Hepatocyte (in vitro differentiated cells): ENCODE data around the gene ILDR2.

Source experiments
- EZH2 ChIP-seq: fragments of 200-600 bp; sonication (generic); IDR thresholded peaks from 2 replicates; pipeline ENCODE4 v1.6.1; 2016; ENCODE audit warnings: antibody characterized with exemption, mild to moderate bottlenecking, borderline replicate concordance
- TF ChIP-seq, protein P1 (sequence below): fragments of 200-600 bp; sonication (generic); IDR thresholded peaks from 2 replicates; pipeline ENCODE4 v1.5.1; 2016; ENCODE audit warnings: antibody characterized with exemption, mild to moderate bottlenecking; ENCODE audit not compliant: poor library complexity

DNA sequence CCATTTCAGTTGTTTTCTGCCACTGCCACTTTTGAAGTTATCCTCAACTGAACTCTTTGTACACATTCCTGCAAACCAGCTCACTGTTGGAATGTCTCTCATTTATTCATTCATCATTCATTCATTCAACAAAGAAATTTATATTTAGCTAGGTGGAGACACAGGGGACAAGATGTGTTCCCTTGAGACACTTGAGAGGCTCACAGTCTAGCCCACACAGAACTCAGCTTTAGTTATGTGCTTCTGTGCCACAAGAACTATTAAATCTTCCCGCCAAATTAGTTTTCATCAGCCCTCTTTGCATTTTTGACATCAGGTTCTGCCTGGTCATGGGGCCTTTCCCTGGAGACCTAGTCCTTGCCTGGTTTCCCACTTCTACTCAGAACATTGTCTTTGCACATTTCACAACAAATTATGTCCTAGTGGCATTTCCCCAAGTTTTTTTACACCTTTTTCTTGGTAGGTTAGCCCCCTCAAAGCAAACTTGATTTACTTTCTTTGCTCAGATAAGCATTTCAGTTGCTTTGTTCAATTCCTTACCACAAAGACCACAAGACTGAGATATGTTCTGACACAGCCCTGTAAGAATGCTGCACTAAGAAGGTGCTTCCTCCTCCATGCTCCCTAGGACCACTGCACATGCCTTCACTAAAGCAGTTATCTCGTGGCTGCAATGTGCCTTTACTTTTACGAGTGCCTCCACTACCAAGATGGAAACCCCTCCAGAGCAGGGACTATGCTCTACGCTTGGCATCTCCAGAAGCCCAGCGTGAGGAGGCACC lies 31.0 kb downstream of the ILDR2 start:
- TF ChIP-seq, protein P1, sequence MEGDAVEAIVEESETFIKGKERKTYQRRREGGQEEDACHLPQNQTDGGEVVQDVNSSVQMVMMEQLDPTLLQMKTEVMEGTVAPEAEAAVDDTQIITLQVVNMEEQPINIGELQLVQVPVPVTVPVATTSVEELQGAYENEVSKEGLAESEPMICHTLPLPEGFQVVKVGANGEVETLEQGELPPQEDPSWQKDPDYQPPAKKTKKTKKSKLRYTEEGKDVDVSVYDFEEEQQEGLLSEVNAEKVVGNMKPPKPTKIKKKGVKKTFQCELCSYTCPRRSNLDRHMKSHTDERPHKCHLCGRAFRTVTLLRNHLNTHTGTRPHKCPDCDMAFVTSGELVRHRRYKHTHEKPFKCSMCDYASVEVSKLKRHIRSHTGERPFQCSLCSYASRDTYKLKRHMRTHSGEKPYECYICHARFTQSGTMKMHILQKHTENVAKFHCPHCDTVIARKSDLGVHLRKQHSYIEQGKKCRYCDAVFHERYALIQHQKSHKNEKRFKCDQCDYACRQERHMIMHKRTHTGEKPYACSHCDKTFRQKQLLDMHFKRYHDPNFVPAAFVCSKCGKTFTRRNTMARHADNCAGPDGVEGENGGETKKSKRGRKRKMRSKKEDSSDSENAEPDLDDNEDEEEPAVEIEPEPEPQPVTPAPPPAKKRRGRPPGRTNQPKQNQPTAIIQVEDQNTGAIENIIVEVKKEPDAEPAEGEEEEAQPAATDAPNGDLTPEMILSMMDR: no peak
- TF ChIP-seq EZH2: no peak
